ENCODE data around the gene TRIM7. TPM values are rescaled to one million over a fixed set of nuclear protein-coding genes. Genes with fewer than 3 reads are reported as not detected.
A peak's percentile ranks its signal among the peaks of the same experiment; 100 is the strongest.

TRIM7 gene
- total and polyA plus RNA-seq, 9 of the 15 experiments (the other 6 are each of a cell fraction or from before 2014, with no cell fraction given), result 2.6 to 14.9 (median 8.9) TPM

DNA sequence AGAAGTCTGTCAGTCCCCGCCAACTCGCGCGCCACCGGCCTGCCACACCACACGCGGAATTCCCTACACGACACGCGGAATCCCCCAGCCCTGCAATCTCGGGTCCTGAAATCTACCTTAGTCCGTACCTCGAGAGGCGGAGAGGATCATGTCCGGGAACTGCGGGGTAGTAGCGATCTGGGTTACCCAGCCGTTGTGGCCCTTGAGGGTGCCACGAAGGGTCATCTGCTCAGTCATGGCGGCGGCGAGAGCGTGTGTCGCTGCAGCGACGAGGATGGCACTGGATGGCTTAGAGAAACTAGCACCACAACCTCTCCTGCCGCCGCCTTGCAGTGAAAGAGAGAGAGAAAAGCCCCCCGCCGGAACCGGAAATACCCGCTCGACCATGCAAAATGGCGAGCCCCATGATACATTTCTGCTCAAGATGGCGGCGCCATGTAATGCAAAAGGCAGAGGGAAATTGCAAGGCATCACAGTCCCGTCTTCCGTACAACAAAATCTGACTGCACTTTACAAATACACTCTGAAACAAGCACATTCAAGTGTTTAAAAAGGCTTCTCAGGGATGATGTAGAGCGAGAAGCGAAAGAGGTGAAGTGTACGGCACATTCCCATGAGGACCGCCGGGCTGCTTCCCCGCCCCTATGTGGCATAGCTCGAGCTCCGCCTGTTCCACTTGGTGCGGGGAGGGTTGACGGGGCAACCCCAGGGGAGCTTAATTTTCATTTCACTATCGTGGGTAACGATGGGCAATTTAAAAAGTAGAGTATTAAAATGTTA lies 38.8 kb upstream of the TRIM7 start, which contains the start of gene RACK1 (continued):
- no peak for TF ChIP-seq HINFP (tag; conservative IDR thresholded peaks at IDR 0.05; ENCODE audit: low read depth)
- TF ChIP-seq KLF1 (tag; IDR thresholded peaks at IDR 0.05), result peak; percentile 54
- TF ChIP-seq LCOR (CRISPR knock-in tag; IDR thresholded peaks at IDR 0.05), result peak; percentile 89
- 0 out of 2 replicates have a peak, but pooled peaks have one; percentile 29 for TF ChIP-seq GATAD2A (IDR thresholded peaks at IDR 0.05)
- TF ChIP-seq HCFC1 (IDR thresholded peaks at IDR 0.05; ENCODE audit: low read depth, low read length), result peak; percentile 81
- TF ChIP-seq BHLHE40 (IDR thresholded peaks at IDR 0.05; ENCODE audit: low read length), result 0 out of 2 replicates have a peak, but pooled peaks have one; percentile 4
- TF ChIP-seq SMARCA5 (IDR thresholded peaks at IDR 0.05), result no peak
- peak; percentile 70; the same call in 1 of the 2 replicates for TF ChIP-seq MTA3 (IDR thresholded peaks at IDR 0.05; ENCODE audit: borderline replicate concordance)
- peak; percentile 99 for TF ChIP-seq PRDM10 (IDR thresholded peaks at IDR 0.05; ENCODE audit: partially characterized antibody)
- TF ChIP-seq ARID4B (CRISPR knock-in tag; IDR thresholded peaks at IDR 0.05), result peak; percentile 70; the same call in 1 of the 2 replicates
- no peak for TF ChIP-seq ZFP1 (CRISPR knock-in tag; IDR thresholded peaks at IDR 0.05)
- no peak for TF ChIP-seq ZSCAN32 (CRISPR knock-in tag; IDR thresholded peaks at IDR 0.05)
- peak; percentile 97 for TF ChIP-seq PHF8 (IDR thresholded peaks at IDR 0.05; ENCODE audit: borderline replicate concordance, low read length)
- TF ChIP-seq, protein P1, sequence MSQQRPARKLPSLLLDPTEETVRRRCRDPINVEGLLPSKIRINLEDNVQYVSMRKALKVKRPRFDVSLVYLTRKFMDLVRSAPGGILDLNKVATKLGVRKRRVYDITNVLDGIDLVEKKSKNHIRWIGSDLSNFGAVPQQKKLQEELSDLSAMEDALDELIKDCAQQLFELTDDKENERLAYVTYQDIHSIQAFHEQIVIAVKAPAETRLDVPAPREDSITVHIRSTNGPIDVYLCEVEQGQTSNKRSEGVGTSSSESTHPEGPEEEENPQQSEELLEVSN (IDR thresholded peaks at IDR 0.05; ENCODE audit: borderline replicate concordance in 1 of 2, extremely low read depth in 1 of 2, insufficient read depth in 1 of 2, insufficient read length in 1 of 2, low read depth in 1 of 2, low read length in 1 of 2, poor library complexity in 1 of 2, severe bottlenecking in 1 of 2), result peak in 1 of 2 experiments; percentile 12
- peak; percentile 36 to 95; a peak in 3 of 4 replicates for TF ChIP-seq CSDE1 (IDR thresholded peaks at IDR 0.05)
- TF ChIP-seq KDM4B (IDR thresholded peaks at IDR 0.05; ENCODE audit: borderline replicate concordance in 2 of 2, low read depth in 1 of 2), result peak in 1 of 2 experiments; percentile 81; a peak in 2 of 4 replicates
